Mesendoderm (in vitro differentiated cells): ENCODE results near the gene BAIAP2L2.
"Not testable (repeated sequence)": the region's sequence is repeated elsewhere in the genome, so short reads cannot be mapped to it uniquely, and the experiment has no call there.

Experiments
- DNase-seq: peaks from one replicate; pipeline ENCODE4 v3.0.0; 2013
- H2AK5ac ChIP-seq: 2 replicates; pipeline ENCODE4 v1.6.1; 2013; ENCODE audit warnings: low read length, inconsistent platforms
- H2BK120ac ChIP-seq: 2 replicates; pipeline ENCODE4 v1.6.1; 2013; ENCODE audit warnings: low read depth, mild to moderate bottlenecking, low read length, moderate library complexity, mixed read lengths
- H2BK15ac ChIP-seq: replicated peaks from 2 replicates; pipeline ENCODE4 v1.6.1; 2013; ENCODE audit warnings: low read depth, mild to moderate bottlenecking, moderate library complexity
- H2BK5ac ChIP-seq: 2 replicates; pipeline ENCODE4 v1.6.1; 2013; ENCODE audit warnings: low read length, inconsistent platforms
- H3K18ac ChIP-seq: 2 replicates; pipeline ENCODE4 v1.6.1; 2013; ENCODE audit warnings: mild to moderate bottlenecking, low read length, mixed read lengths
- H3K23ac ChIP-seq: one replicate; pipeline ENCODE4 v1.6.1; 2013; ENCODE audit warnings: low read length
- H3K27ac ChIP-seq: 2 replicates; pipeline ENCODE4 v1.5.1; 2013; ENCODE audit warnings: low read depth, mild to moderate bottlenecking, inconsistent platforms, low read length, moderate library complexity
- H3K27me3 ChIP-seq: 2 replicates; pipeline ENCODE4 v1.6.1; 2013; ENCODE audit warnings: low read length, control low read depth, mild to moderate bottlenecking, inconsistent platforms; ENCODE audit not compliant: insufficient read depth, poor library complexity
- H3K36me3 ChIP-seq: 2 replicates; pipeline ENCODE4 v1.6.1; 2013; ENCODE audit warnings: low read length, inconsistent platforms; ENCODE audit not compliant: control insufficient read depth, insufficient read depth
- H3K4ac ChIP-seq: one replicate; pipeline ENCODE4 v1.6.1; 2013; ENCODE audit warnings: low read depth, mild to moderate bottlenecking, low read length, moderate library complexity
- H3K4me1 ChIP-seq: 2 replicates; pipeline ENCODE4 v1.6.1; 2013; ENCODE audit warnings: low read depth, low read length, inconsistent platforms; ENCODE audit not compliant: control insufficient read depth
- H3K4me2 ChIP-seq: 2 replicates; pipeline ENCODE4 v1.6.1; 2013; ENCODE audit warnings: low read length
- H3K4me3 ChIP-seq: 2 replicates; pipeline ENCODE4 v1.5.1; 2013; ENCODE audit warnings: mild to moderate bottlenecking, low read length
- H3K56ac ChIP-seq: one replicate; pipeline ENCODE4 v1.6.1; 2013; ENCODE audit warnings: low read length
- H3K79me1 ChIP-seq: 2 replicates; pipeline ENCODE4 v1.6.1; 2013; ENCODE audit warnings: low read length, inconsistent platforms
- H3K79me2 ChIP-seq: 2 replicates; pipeline ENCODE4 v1.6.1; 2013; ENCODE audit warnings: mild to moderate bottlenecking, low read length; ENCODE audit not compliant: control insufficient read depth, insufficient read depth
- H3K9ac ChIP-seq: 2 replicates; pipeline ENCODE4 v1.6.1; 2013; ENCODE audit warnings: low read length, inconsistent platforms
- H4K5ac ChIP-seq: one replicate; pipeline ENCODE4 v1.6.1; 2013; ENCODE audit warnings: low read length
- H4K8ac ChIP-seq: one replicate; pipeline ENCODE4 v1.6.1; 2013; ENCODE audit warnings: low read depth, mild to moderate bottlenecking, control low read depth, low read length, moderate library complexity
- WGBS: extraction: QIAGEN DNeasy Blood & Tissue Kit; methylation state at CpG from one replicate; pipeline ENCODE4 v1.1.7; 2013; ENCODE audit warnings: low lambda C conversion rate, missing lambda C conversion rate; ENCODE audit not compliant: insufficient coverage; ENCODE audit errors: extremely low coverage; 5-methylcytosine and 5-hydroxymethylcytosine counted together

Gene BAIAP2L2

DNA sequence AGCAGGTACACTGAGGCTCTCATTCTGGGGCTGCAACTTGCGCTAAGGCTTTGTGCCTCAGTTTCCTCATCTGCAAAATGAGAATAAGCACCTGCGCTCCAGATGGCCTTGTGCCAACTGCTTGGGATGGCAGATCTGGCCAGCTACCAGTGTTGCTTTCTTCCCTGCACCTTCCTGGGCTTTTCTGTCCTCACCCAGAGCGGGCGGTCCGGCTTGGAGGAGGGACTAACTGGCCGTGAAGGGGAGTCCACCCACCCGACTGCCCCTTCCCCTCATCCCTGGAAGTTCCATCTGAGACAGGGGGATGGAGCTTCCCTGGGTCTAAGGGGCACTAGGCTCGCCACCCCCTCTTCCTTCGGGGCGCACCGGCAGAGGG lies 30.0 kb downstream of the BAIAP2L2 start:
- no peak overlapping the region for H2BK120ac ChIP-seq
- no peaks in the 10 kb centered on the region for H3K79me1 ChIP-seq
- H3K18ac ChIP-seq = no peak overlapping the region
- H3K9ac ChIP-seq = no peak overlapping the region
- no peak overlapping the region for H2BK15ac ChIP-seq
- H3K4me2 ChIP-seq = no peak overlapping the region
- H3K79me2 ChIP-seq = no peaks in the 10 kb centered on the region
- no peaks in the 10 kb centered on the region for H3K4me1 ChIP-seq
- WGBS = no CpG with 5 or more reads among the region's 11 CpGs
- H2BK5ac ChIP-seq = no peak overlapping the region
- H4K8ac ChIP-seq = no peak overlapping the region
- no peak overlapping the region for H3K56ac ChIP-seq
- no peaks in the 10 kb centered on the region for H3K36me3 ChIP-seq
- H3K27ac ChIP-seq = no peak overlapping the region
- no peak overlapping the region for H3K4ac ChIP-seq
- no peak overlapping the region for H2AK5ac ChIP-seq
- H3K23ac ChIP-seq = no peak overlapping the region
- no peak for DNase-seq
- H3K27me3 ChIP-seq = peaks cover 2% of the 10 kb centered on the region
- H4K5ac ChIP-seq = no peak overlapping the region
- no peak overlapping the region for H3K4me3 ChIP-seq

DNA sequence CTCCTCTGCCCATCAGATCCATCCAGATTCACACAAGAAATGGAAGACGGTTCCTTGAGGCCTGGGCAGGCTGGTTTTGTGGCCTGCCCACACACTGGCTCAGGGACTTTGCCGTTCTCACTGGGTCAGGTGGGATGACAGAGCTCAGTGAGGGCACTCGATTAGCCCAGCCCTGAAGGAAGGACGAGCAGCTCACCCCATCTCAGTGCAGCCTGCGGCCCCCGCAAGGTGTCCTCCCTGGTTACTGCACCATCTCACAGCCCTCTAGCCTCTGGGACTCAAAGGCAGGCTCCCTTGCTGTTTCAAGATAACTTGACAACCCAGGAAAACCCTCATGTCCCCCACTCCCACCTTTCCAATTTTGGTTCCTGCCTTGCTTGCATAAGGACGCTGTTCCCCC lies 30.7 kb downstream of the BAIAP2L2 start:
- Histone ChIP-seq H3K23ac (no peak overlapping the region), H4K5ac (no peak overlapping the region), H3K18ac (no peak overlapping the region), H3K56ac (no peak overlapping the region), H3K79me1 (no peaks in the 10 kb centered on the region), H3K4me3 (no peak overlapping the region), H4K8ac (no peak overlapping the region), H3K27ac (no peak overlapping the region), H3K27me3 (peaks cover 2% of the 10 kb centered on the region), H3K4me1 (no peaks in the 10 kb centered on the region), H3K9ac (no peak overlapping the region), H2BK15ac (no peak overlapping the region), H2BK120ac (no peak overlapping the region), H2BK5ac (no peak overlapping the region), H3K4me2 (no peak overlapping the region), H3K79me2 (no peaks in the 10 kb centered on the region), H3K36me3 (no peaks in the 10 kb centered on the region), H3K4ac (no peak overlapping the region), H2AK5ac (no peak overlapping the region)
- no CpG with 5 or more reads among the region's 7 CpGs for WGBS
- no peak for DNase-seq

DNA sequence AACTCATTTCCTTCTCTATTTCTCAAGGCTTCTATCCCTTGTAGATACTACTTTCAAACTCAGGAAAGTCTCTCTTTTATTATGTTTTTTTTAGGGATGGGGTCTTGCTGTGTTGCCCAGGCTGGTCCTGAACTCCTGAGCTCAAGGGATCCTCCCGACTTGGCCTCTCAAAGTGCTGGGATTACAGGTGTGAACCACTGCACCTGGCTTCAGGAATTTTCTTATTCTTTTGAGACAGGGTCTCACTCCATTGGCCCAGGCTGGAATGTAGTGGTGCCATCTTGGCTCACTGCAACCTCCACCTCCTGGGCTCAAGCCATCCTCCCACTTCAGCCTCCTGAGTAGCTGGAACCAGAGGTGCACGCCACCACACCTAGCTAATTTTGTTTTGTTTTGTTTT lies 31.3 kb downstream of the BAIAP2L2 start:
- not testable (repeated sequence) for H3K9ac ChIP-seq, H2BK15ac ChIP-seq, H3K4me1 ChIP-seq, H3K4me3 ChIP-seq, H3K56ac ChIP-seq, H3K18ac ChIP-seq, H2AK5ac ChIP-seq, H3K4me2 ChIP-seq, H3K27me3 ChIP-seq, H4K5ac ChIP-seq, H3K79me2 ChIP-seq, H3K4ac ChIP-seq, H4K8ac ChIP-seq, DNase-seq, H3K36me3 ChIP-seq, H2BK5ac ChIP-seq, H2BK120ac ChIP-seq, H3K27ac ChIP-seq, H3K79me1 ChIP-seq, H3K23ac ChIP-seq
- WGBS = no CpG with 5 or more reads among the region's 2 CpGs

DNA sequence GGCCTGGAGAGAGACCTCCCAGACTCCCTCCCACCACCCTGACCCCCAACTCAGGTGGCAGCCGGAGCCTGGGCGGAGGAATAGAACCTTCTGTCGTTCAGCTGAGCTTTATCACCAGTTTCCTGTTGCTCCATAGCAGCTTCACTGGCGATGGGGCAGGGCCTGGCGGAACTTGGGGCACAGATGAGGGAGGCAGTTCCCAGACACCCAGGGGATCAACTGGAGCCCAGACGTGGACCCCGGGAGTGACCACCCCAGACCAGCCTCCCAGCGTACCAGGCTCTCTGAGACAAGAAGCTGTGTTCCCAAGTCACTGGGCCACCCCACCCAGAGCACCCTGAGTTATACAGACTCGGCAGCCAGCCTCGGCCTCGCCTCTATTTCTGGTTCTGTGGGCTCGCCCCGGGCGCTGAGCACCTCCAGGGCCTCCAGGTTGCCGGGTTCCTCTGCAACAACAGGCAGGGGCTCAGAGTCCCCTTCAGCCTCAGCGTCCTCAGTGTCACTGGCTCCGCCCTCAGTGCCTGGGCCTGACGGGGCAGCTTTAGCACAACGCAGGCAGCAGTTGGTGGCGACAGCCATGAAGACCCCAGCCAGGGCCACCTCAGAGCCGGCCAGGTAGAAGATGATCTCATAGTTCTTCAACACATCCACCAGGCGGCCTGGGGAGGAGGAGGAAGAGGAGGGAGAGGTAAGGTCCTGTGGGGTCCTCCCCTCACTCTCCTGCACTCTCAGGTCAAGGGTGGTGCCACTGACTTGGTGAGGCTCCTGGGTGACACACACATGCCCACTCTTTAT lies 32.2 kb downstream of the BAIAP2L2 start:
- no CpG with 5 or more reads among the region's 22 CpGs for WGBS
- no peak overlapping the region for H3K18ac ChIP-seq
- H3K23ac ChIP-seq = no peak overlapping the region
- no peak overlapping the region for H4K5ac ChIP-seq
- no peaks in the 10 kb centered on the region for H3K79me2 ChIP-seq
- H2BK120ac ChIP-seq = no peak overlapping the region
- H3K4ac ChIP-seq = no peak overlapping the region
- H3K79me1 ChIP-seq = no peaks in the 10 kb centered on the region
- no peak overlapping the region for H3K56ac ChIP-seq
- no peak for DNase-seq
- H2AK5ac ChIP-seq = no peak overlapping the region
- H3K36me3 ChIP-seq = no peaks in the 10 kb centered on the region
- H3K4me3 ChIP-seq = no peak overlapping the region
- H3K4me1 ChIP-seq = no peaks in the 10 kb centered on the region
- no peak overlapping the region for H2BK5ac ChIP-seq
- H2BK15ac ChIP-seq = no peak overlapping the region
- H3K4me2 ChIP-seq = no peak overlapping the region
- no peak overlapping the region for H3K9ac ChIP-seq
- no peak overlapping the region for H4K8ac ChIP-seq
- no peak overlapping the region for H3K27ac ChIP-seq
- H3K27me3 ChIP-seq = peaks cover 2% of the 10 kb centered on the region

DNA sequence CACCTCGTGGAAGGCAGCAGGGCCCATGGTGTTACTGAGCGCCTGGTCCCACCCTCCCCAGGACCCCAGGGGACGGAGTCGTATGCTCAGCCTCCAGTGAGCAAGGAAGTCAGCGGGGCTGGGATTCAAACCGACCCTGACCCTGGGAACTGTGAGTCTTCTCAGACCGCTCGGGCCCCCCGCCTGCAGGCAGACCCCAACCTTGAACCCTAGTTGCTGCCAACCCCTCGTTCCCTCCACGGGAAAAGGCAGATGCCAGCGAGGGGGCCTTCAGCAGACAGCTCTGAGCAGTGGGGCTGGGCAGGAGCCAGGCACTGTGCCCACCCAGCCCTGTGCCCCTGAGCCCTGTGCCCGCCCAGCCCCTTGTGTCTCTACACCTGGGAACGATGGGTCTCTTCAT lies 32.9 kb downstream of the BAIAP2L2 start:
- H3K4ac ChIP-seq = no peak overlapping the region
- H2BK120ac ChIP-seq = no peak overlapping the region
- no CpG with 5 or more reads among the region's 14 CpGs for WGBS
- H2BK5ac ChIP-seq = no peak overlapping the region
- no peak overlapping the region for H4K8ac ChIP-seq
- H3K4me3 ChIP-seq = no peak overlapping the region
- H3K79me1 ChIP-seq = no peaks in the 10 kb centered on the region
- no peak overlapping the region for H3K9ac ChIP-seq
- no peak overlapping the region for H2AK5ac ChIP-seq
- no peak overlapping the region for H3K4me2 ChIP-seq
- no peak for DNase-seq
- no peak overlapping the region for H2BK15ac ChIP-seq
- H4K5ac ChIP-seq = no peak overlapping the region
- no peak overlapping the region for H3K27ac ChIP-seq
- H3K18ac ChIP-seq = no peak overlapping the region
- H3K23ac ChIP-seq = no peak overlapping the region
- no peaks in the 10 kb centered on the region for H3K36me3 ChIP-seq
- no peaks in the 10 kb centered on the region for H3K79me2 ChIP-seq
- peaks cover 2% of the 10 kb centered on the region for H3K27me3 ChIP-seq
- no peaks in the 10 kb centered on the region for H3K4me1 ChIP-seq
- no peak overlapping the region for H3K56ac ChIP-seq

DNA sequence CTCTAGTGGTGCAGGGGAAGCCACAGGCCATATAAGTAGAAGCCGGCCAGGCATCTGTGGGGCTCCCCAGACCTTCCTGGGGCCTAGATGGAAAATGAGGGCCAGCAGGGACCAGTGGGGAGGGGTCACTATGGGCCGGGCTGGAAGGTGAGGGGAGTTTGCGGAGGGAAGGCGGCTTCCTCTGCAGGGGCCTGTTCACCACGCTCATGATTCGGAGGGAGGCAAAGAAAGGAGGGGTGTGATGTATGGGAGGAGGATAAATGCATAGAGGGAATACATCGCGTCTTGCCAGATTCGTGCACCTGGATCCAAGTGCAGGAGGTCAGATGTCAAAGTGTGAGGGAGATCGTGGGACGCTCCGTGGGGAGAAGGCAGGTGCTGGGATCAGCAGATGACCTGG lies 33.4 kb downstream of the BAIAP2L2 start:
- WGBS = no CpG with 5 or more reads among the region's 12 CpGs
- peaks cover 2% of the 10 kb centered on the region for H3K27me3 ChIP-seq
- H3K4me3 ChIP-seq = no peak overlapping the region
- H2BK15ac ChIP-seq = no peak overlapping the region
- no peaks in the 10 kb centered on the region for H3K36me3 ChIP-seq
- H2AK5ac ChIP-seq = no peak overlapping the region
- DNase-seq = no peak
- no peak overlapping the region for H4K8ac ChIP-seq
- no peak overlapping the region for H3K9ac ChIP-seq
- no peaks in the 10 kb centered on the region for H3K79me1 ChIP-seq
- H2BK120ac ChIP-seq = no peak overlapping the region
- no peak overlapping the region for H2BK5ac ChIP-seq
- no peaks in the 10 kb centered on the region for H3K4me1 ChIP-seq
- no peak overlapping the region for H3K27ac ChIP-seq
- no peaks in the 10 kb centered on the region for H3K79me2 ChIP-seq
- H3K23ac ChIP-seq = no peak overlapping the region
- no peak overlapping the region for H3K4me2 ChIP-seq
- no peak overlapping the region for H3K18ac ChIP-seq
- no peak overlapping the region for H3K4ac ChIP-seq
- no peak overlapping the region for H4K5ac ChIP-seq
- no peak overlapping the region for H3K56ac ChIP-seq
